Neural progenitor cell (in vitro differentiated cells): ENCODE results near the gene KY. TPM values are rescaled to one million over a fixed set of nuclear protein-coding genes. Genes with fewer than 3 reads are reported as not detected.
A peak's percentile ranks its signal among the peaks of the same experiment; 100 is the strongest.

Source experiments
- DNase-seq: peaks from one replicate; pipeline ENCODE4 v3.0.0-alpha.2; 2016; ENCODE audit warnings: low spot score
- H2AFZ ChIP-seq: fragments of 200-600 bp; sonication (generic); replicated peaks from 2 replicates; pipeline ENCODE4 v1.6.1; 2016; ENCODE audit warnings: antibody characterized with exemption
- H3F3A ChIP-seq: fragments of 200-600 bp; sonication (generic); 2 replicates; pipeline ENCODE4 v1.6.1; 2016; ENCODE audit warnings: antibody characterized with exemption, low read depth
- H3K27ac ChIP-seq: fragments of 200-600 bp; sonication (generic); 2 replicates; pipeline ENCODE4 v1.5.1; 2016; ENCODE audit warnings: mild to moderate bottlenecking
- H3K27me3 ChIP-seq: fragments of 200-600 bp; sonication (generic); 2 replicates; pipeline ENCODE4 v1.6.1; 2016; ENCODE audit warnings: mild to moderate bottlenecking, moderate library complexity
- H3K36me3 ChIP-seq: fragments of 200-600 bp; sonication (generic); 2 replicates; pipeline ENCODE4 v1.5.1; 2016
- H3K4me1 ChIP-seq: fragments of 200-600 bp; sonication (generic); 2 replicates; pipeline ENCODE4 v1.6.1; 2016; ENCODE audit warnings: mixed run types
- H3K4me2 ChIP-seq: fragments of 200-600 bp; sonication (generic); 2 replicates; pipeline ENCODE4 v1.6.1; 2016
- H3K4me3 ChIP-seq: fragments of 200-600 bp; sonication (generic); 2 replicates; pipeline ENCODE4 v1.5.1; 2016
- H3K79me2 ChIP-seq: fragments of 200-600 bp; sonication (generic); 2 replicates; pipeline ENCODE4 v1.6.1; 2016; ENCODE audit warnings: low read depth
- H3K9ac ChIP-seq: fragments of 200-600 bp; sonication (generic); 2 replicates; pipeline ENCODE4 v1.6.1; 2016
- H3K9me3 ChIP-seq: fragments of 200-600 bp; sonication (generic); 2 replicates; pipeline ENCODE4 v1.5.1; 2016; ENCODE audit warnings: low read depth
- H4K20me1 ChIP-seq: fragments of 200-600 bp; sonication (generic); 2 replicates; pipeline ENCODE4 v1.6.1; 2016; ENCODE audit warnings: low read depth
- H3K27ac Mint-ChIP-seq: 3 replicates; pipeline ENCODE4 v1.8.0; 2021; ENCODE audit warnings: mixed read lengths
- H3K27me3 Mint-ChIP-seq: 2 replicates; pipeline ENCODE4 v1.8.0; 2022; ENCODE audit warnings: low read depth, mild to moderate bottlenecking, inconsistent platforms, moderate library complexity, mixed read lengths; ENCODE audit not compliant: insufficient read depth
- H3K36me3 Mint-ChIP-seq: 3 replicates; pipeline ENCODE4 v1.8.0; 2021; ENCODE audit warnings: mixed read lengths
- H3K4me1 Mint-ChIP-seq: 3 replicates; pipeline ENCODE4 v1.8.0; 2021; ENCODE audit warnings: mixed read lengths
- H3K4me3 Mint-ChIP-seq: 3 replicates; pipeline ENCODE4 v1.8.0; 2021; ENCODE audit warnings: mild to moderate bottlenecking, moderate library complexity, mixed read lengths
- H3K9me3 Mint-ChIP-seq: 3 replicates; pipeline ENCODE4 v1.8.0; 2020; ENCODE audit warnings: mixed read lengths
- EZH2 ChIP-seq: fragments of 200-600 bp; sonication (generic); IDR thresholded peaks from 2 replicates; pipeline ENCODE4 v1.6.1; 2017; ENCODE audit warnings: antibody characterized with exemption, mild to moderate bottlenecking, moderate library complexity
- EZH2phosphoT487 ChIP-seq: fragments of 200-600 bp; sonication (generic); IDR thresholded peaks from 2 replicates; pipeline ENCODE4 v1.6.1; 2017; ENCODE audit warnings: antibody characterized with exemption
- total RNA-seq: library from RNA; depleted of rRNA; stranded (reverse); fragments of >200 nt; gene quantifications from 2 replicates; pipeline ENCODE4 v1.2.3, GENCODE V29; 2015; ENCODE audit warnings: low replicate concordance
- TF ChIP-seq, protein P1 (sequence below): fragments of 200-600 bp; sonication (generic); IDR thresholded peaks from 2 replicates; pipeline ENCODE4 v1.5.1; 2017; ENCODE audit warnings: antibody characterized with exemption, mild to moderate bottlenecking

Gene KY
- total RNA-seq, 1 donor from 2014 or later, result not detected

DNA sequence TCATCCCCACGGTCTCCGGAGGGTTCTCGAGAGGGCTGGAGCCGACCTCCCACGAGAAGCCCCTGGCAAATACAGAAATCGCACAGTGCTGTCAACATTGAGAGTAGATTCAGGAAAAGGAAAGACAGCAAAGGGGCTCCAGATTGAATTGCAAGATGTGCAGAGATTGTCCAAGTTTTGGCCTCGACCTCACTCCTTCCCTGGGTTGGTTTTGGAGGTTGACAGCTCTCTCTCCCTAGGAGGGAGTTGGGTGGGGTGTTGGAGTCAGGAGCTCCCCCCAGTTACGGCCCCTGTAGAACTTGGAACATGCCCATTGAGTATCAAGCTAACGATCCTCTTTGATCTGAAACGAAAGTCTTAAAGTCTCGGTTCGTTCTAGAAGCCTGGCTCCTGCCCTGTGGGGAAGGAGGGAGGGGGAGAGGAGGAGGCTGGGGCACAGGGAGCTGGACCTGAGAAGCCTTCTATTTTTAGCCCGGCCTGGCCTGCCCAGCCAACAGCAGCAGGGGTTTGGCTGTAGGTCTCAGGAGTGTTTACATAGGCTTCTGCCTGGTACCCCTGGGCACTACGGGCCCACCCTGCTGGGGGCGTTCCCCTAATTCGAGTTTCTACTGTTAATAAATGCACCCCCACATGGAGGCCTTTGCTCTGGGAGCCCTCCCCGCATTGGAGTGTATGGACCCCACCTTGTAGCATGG lies 672 bp upstream of the KY start:
- Histone ChIP-seq H3K9me3 (no peaks in the 10 kb centered on the region), H3K79me2 (no peaks in the 10 kb centered on the region), H3K4me2 (peak overlapping the region; percentile 87), H3F3A (no peaks in the 10 kb centered on the region), H4K20me1 (peaks cover 5% of the 10 kb centered on the region), H3K36me3 (no peaks in the 10 kb centered on the region), H3K4me3 (peak overlapping the region; percentile 52), H2AFZ (peak overlapping the region; percentile 12), H3K27me3 (peaks cover 100% of the 10 kb centered on the region), H3K27ac (no peak overlapping the region), H3K4me1 (peaks cover 7% of the 10 kb centered on the region), H3K9ac (no peak overlapping the region)
- DNase-seq, result peak; percentile 31
- no peak overlapping the region for H3K27ac Mint-ChIP-seq
- peaks cover 7% of the 10 kb centered on the region for H3K4me1 Mint-ChIP-seq
- TF ChIP-seq EZH2 (no peak), EZH2phosphoT487 (no peak)
- TF ChIP-seq, protein P1, sequence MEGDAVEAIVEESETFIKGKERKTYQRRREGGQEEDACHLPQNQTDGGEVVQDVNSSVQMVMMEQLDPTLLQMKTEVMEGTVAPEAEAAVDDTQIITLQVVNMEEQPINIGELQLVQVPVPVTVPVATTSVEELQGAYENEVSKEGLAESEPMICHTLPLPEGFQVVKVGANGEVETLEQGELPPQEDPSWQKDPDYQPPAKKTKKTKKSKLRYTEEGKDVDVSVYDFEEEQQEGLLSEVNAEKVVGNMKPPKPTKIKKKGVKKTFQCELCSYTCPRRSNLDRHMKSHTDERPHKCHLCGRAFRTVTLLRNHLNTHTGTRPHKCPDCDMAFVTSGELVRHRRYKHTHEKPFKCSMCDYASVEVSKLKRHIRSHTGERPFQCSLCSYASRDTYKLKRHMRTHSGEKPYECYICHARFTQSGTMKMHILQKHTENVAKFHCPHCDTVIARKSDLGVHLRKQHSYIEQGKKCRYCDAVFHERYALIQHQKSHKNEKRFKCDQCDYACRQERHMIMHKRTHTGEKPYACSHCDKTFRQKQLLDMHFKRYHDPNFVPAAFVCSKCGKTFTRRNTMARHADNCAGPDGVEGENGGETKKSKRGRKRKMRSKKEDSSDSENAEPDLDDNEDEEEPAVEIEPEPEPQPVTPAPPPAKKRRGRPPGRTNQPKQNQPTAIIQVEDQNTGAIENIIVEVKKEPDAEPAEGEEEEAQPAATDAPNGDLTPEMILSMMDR, result no peak
- peaks cover 2% of the 10 kb centered on the region for H3K9me3 Mint-ChIP-seq
- peak overlapping the region; percentile 84 for H3K4me3 Mint-ChIP-seq
- peaks cover 27% of the 10 kb centered on the region for H3K27me3 Mint-ChIP-seq
- H3K36me3 Mint-ChIP-seq, result no peaks in the 10 kb centered on the region

DNA sequence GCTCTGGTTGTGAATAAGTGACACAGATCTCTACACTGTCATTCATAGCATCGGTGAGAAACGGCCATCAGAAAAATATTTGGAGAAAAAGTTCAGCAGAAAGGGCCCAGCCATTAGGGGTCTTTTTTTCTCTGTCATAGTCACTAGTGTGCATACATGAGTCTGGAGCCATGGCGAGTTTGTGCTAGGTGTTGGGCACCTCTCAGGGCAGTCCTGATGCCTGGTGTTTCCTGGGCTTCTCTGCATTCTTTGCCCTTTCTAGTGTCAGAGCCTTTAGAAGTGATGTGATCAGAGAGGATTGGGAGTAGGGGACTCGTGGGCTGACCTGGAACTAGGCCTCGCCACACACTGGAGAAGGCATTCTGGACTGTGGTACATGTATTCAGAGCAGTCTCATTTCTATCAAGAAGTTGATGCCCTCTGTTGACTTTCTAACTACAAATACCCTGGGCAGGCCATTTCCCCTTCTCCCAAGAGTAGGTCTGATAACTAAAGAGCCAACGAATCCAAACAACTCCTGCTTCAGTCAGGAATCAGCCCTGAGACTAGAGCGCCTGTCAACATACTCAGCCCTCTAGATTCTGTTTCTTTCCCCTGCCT lies 1.6 kb downstream of the KY start:
- Histone ChIP-seq H3K27me3 (peaks cover 87% of the 10 kb centered on the region), H3K4me2 (no peak overlapping the region), H2AFZ (no peak overlapping the region), H4K20me1 (peaks cover 5% of the 10 kb centered on the region), H3K36me3 (no peaks in the 10 kb centered on the region), H3K9me3 (no peaks in the 10 kb centered on the region), H3F3A (peaks cover 4% of the 10 kb centered on the region), H3K9ac (no peak overlapping the region), H3K4me3 (no peak overlapping the region), H3K79me2 (no peaks in the 10 kb centered on the region), H3K4me1 (peaks cover 19% of the 10 kb centered on the region), H3K27ac (no peak overlapping the region)
- no peak overlapping the region for H3K4me3 Mint-ChIP-seq
- peaks cover 2% of the 10 kb centered on the region for H3K9me3 Mint-ChIP-seq
- H3K27me3 Mint-ChIP-seq, result peaks cover 25% of the 10 kb centered on the region
- DNase-seq, result no peak
- no peaks in the 10 kb centered on the region for H3K36me3 Mint-ChIP-seq
- peaks cover 15% of the 10 kb centered on the region for H3K4me1 Mint-ChIP-seq
- H3K27ac Mint-ChIP-seq, result no peak overlapping the region
- TF ChIP-seq, protein P1, result no peak
- no peak for TF ChIP-seq EZH2phosphoT487
- TF ChIP-seq EZH2, result no peak

DNA sequence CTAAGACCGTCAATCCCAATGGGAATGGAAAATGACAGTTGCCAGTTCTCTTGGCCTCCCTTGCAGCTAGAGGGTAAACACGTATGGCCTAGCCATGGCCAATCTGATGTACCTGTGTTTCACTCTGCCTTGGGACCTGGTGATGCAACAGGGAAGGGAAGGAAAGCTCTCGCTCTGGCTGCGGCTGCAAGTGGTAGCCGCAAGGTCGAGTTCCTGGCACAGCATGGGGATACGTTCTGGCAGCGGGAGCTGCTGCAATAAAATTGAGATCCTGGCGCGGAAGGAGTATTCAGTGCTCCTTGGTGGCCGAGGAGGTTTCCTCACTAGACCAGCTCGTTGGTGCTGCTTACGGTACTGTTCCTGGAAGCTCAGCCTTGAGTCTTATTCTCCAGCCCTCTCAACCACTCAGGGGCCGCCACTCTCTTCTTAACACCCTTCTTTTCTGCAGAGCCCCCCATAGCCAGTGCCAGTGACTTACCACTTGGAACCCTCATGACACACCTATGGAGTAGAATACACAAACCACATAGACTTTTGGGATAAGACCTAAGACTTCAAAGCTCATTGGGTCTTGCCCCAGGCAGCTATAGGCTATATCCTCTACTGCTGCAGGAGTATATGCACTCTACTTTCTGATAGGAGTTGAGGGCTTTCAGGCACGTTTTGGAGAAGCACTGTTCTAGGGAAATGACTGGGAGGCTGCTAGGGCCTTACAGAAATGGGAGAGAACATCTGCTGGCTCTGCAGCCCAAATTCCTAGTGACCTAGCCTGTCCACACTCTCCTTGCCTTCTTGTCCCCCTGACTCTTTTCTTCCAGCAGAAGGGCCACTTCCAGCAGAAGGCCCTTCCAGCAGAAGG lies 2.7 kb downstream of the KY start:
- Mint-ChIP-seq H3K27ac (no peak overlapping the region), H3K4me3 (no peak overlapping the region), H3K36me3 (no peaks in the 10 kb centered on the region), H3K4me1 (peaks cover 17% of the 10 kb centered on the region), H3K27me3 (peaks cover 18% of the 10 kb centered on the region), H3K9me3 (peaks cover 2% of the 10 kb centered on the region)
- Histone ChIP-seq H3K79me2 (no peaks in the 10 kb centered on the region), H3K27me3 (peaks cover 76% of the 10 kb centered on the region), H3K27ac (no peak overlapping the region), H3K4me2 (no peak overlapping the region), H3K9ac (no peak overlapping the region), H4K20me1 (peaks cover 5% of the 10 kb centered on the region), H2AFZ (no peak overlapping the region), H3K4me1 (peaks cover 19% of the 10 kb centered on the region), H3K9me3 (no peaks in the 10 kb centered on the region), H3K36me3 (no peaks in the 10 kb centered on the region), H3F3A (peaks cover 4% of the 10 kb centered on the region), H3K4me3 (no peak overlapping the region)
- TF ChIP-seq, protein P1, result no peak
- TF ChIP-seq EZH2phosphoT487, result no peak
- TF ChIP-seq EZH2, result no peak
- no peak for DNase-seq
